GM19452 (cell line): Measurements from ENCODE around the gene PPP1R1B.
"Not testable (repeated sequence)": the region's sequence is repeated elsewhere in the genome, so short reads cannot be mapped to it uniquely, and the experiment has no call there.

Experiments
- ATAC-seq: cut with Tn5 transposase; IDR thresholded peaks from one replicate; pipeline ENCODE4 v1.9.1; 2021; ENCODE audit not compliant: unreplicated experiment

The PPP1R1B gene

DNA sequence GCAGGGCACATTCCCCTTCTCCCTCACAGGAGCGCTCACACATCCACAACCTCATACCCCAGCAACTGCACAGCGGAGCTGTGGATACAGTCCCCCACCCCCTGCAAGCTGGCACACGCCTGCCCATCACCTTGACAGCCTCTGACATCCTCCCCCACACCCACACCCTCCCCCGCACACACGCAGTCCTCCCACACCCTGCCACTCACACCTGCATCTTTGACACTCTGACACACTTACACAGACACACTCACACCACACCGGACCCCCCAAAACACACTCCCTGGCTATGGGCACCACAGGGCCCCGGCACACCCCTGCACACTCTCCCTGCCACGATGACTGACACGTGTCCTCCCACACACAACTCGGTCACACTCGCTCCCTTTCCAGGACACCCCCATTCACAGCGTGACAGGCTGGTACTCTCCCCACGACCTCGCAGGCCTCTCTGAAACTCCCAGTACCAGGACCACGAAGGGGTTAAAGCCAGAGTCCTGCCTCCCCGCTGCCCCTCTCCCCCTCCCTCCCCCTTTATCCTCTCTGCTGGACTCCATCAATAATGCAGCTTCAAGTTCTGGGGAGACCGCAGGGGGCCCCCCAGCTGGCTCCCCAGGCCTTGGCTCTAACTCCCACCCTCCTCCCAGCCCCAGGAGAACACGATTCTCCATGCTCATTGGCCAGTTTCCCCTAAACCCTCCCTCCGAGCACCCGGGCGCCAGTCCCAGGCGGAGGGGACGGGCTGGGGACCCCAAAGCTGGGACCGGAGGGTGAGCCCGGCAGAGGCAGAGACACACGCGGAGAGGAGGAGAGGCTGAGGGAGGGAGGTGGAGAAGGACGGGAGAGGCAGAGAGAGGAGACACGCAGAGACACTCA is at the start of gene PPP1R1B:
PPP1R1B (plus strand) TSS at position 782 of the 876 bp plus-strand sequence. CDS start 441 bp downstream, outside the sequence.
- ATAC-seq = no peak

GRCh38 chr17:39578272-39578671 is 48.5 kb upstream of the PPP1R1B start:
- no peak for ATAC-seq

- ATAC-seq = no peak
These were observed 47.3 kb upstream of the PPP1R1B start for GRCh38 chr17:39579318-39580081.

GRCh38 chr17:39580082-39580468 is 46.7 kb upstream of the PPP1R1B start:
- no peak for ATAC-seq

- no peak for ATAC-seq
These were observed 45.5 kb upstream of the PPP1R1B start for GRCh38 chr17:39581071-39581758.

GRCh38 chr17:39581759-39582085 is 45.0 kb upstream of the PPP1R1B start:
- no peak for ATAC-seq

DNA sequence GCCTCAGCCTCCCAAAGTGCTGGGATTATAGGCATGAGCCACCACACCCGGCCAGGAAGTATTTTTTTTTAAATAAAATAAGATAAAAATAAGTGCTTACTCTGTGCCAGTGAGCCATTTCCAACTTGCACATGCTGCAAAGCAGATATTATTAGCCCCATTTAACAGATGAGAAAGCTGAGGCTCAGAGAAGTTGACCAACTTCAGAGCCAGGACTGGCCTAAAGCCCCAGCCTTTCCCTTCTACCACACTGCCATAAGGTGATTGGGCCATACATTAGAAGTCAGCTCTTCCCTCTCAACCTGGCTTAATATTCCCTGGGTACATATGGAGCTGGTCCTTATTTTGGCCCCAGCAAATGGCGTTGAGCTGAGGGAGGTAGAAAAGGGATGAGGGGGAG is 44.1 kb upstream of the PPP1R1B start:
- ATAC-seq = no peak

DNA sequence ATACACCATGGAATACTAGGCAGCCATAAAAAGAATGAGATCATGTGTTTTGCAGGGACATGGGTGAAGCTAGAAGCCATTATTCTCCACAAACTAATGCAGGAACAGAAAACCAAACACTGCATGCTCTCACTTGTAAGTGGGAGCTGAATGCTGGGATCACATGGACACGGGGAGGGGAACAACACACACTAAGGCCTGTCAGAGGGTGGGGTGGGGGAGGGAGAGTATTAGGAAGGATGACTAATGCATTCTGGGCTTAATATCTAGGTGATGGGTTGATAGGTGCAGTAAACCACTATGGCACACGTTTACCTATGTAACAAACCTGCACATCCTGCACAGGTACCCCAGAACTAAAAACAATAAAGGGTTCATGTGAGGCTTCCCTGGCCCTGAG is 36.6 kb upstream of the PPP1R1B start:
- not testable (repeated sequence) for ATAC-seq

DNA sequence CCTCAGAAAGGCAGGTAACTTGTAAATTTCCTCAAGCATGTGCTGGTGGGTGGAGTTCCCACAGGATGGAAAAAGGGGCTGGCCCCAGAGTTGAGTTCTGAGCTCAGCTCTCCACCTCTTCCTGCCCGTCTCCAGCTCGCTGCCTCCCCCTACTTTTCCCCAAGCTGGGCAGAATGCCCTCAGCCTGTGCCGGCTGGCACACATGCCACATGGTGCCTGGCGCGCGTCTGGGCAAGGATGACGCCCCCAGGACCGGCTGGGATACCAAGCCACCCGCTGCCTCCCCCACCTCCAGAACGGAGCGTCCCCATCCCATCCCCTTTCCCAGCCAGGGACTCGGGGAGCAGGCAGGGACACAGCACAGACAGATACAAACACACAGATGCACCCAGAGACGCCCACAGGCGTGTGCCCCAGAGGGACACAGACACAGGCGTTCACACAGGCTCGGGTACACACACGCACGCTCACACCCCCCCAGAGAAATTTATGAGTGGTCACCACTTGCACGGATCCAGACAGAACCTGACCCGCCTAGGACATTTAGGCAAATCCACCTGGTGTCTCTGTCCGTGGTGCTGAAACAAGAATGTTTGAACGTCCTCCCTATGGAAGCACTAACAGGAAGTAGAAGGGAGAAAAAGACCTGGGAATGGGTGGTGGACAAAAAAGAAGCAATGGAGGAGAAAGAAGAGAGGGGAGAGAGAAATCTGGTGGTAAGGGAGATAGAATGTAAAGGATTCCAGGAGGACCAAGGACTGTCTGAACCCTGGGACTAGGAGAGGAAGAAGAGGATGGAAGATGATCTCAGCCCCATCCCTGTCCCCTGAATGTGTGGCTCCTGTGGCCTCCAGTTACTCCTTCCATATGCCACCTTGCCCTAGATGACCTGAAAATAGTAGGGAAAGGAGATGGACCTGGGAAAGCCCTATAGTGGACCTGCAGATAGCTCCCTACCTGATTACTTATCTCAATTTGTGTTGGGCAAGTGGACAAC is 34.5 kb upstream of the PPP1R1B start:
- no peak for ATAC-seq

DNA sequence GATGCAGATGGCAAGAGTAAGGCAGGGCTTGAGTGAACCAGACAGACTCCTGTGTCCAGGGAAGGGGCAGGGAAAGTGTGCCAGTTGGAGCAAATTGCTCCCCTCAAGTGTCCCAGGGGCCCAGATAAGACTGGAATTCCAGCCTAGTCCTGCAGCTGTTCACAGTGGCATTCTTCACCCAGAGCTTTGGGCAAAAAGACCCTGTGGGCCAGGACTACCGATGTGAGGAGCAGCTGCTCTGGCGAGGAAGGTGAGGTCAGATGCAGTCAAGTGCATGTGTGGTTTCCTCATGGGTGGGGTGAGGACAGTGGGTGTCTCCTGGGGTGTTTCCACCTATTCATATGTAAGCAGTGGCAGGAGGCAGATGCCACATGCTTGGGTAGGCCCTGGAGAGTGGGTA is 33.4 kb upstream of the PPP1R1B start:
- no peak for ATAC-seq

- ATAC-seq = no peak
These were observed 31.5 kb upstream of the PPP1R1B start for GRCh38 chr17:39595294-39595693.

DNA sequence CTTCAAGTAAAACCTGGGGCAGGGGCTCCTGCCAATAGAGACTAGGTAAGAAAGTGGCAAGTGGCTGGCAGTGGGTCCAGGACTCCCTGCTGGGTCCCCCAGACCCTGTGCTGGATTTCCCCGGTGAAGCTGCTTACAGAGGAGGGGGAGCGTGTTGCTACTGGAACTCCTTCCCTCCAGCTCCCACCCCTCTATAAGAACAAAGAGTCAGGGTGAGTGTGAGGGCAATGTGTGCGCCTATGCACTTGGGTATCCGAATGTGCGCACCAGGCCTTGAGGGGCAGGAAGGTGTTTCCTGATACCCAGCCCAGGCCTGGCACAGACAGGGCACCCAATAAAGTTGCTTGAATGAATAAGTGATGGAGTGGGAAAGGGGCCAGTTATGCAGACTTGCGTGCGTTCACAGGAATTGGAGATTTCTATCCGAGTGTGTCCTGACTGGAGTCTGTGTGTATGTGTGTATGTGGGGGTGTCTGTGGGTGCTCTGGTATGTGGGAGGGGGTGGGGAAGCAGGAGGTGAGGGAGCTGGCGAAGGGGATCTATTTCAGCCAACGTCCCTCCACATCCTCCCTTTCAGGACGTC is 30.7 kb upstream of the PPP1R1B start:
- ATAC-seq = no peak

DNA sequence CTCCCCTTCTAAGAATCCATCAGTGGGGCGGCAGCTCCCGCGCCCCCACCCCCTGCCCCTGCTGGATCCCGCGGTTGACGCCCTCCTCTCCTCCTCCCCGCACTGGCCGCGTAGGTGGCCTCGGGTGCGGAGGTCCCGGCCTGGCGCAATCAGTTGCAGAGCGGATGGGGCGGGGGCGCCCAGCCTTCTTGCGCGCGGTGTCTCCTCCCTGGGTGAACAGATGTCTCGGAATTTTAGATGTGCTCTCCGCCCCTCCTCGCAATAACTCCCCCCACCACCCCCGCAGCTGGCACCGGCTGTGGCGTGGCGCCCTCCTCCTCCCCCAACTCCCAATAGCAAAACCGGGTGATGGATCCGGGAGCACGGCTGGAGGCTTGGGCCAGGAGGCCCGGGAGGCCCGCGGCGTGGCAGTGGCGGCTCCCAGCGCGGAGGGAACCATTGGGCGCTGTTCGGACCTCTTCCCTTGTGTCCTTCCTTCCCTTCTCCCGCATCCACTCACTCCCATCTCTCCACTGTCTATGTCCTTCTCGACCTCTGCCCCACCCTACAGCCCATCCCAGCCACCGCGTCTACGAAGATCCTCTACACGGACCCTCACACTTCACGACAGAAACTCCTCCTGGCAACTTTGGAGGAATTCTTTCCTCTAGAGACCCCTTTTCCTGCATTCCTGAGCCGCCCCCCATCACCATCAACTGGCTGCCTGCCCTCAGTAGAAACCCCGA is 30.0 kb upstream of the PPP1R1B start:
- no peak for ATAC-seq

DNA sequence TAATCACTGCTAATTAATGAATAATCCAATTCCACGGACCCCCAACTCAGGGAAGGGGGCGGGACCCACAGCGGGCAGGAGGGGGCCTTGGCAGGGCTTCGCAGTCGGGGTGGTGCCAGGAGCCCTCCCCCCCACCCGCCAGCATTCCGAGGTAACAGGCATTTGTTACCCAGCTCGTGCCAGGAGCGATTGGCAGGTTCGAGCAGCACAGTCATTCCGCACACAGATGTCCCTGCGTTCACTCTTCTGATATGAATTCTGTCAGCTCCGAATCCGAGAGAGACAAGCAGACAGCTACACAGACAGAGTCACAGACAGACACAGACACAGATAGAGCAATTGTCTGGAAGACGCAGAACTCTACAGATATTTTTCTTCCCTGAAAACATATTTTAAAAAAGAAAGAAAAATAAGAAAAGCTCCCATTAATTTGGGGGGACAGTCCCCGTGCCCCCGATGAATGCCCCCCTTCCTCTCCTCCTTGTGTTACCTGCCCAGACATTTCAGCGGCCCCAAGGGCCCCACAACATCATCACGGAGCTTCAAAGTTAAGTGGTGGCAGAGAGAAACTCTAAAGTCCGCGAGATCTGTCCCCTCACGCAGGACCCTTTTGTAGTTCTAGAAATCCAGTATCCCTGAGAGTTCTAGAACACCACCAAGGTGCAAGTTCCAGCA is 29.2 kb upstream of the PPP1R1B start:
- ATAC-seq = no peak

- ATAC-seq = no peak
These were observed 28.7 kb upstream of the PPP1R1B start for GRCh38 chr17:39598047-39598481.

DNA sequence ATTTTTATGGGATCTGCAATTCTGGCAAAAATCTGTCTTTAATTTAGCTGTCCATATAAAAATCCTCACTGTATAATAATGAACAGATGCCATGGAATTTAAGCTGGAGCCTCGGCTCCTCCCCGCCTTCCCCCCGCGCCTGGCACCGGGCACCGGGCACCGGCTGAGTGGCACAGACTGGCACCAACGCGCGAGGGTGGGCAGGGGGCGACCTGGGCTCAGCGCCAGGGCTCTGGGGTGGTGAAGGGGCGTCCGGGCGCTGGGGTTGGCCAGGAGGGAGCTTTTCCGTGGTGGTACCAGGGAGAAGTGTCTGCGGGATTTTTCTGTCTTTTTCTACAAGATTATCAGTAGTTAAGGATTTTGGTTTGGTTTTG is 28.1 kb upstream of the PPP1R1B start:
- ATAC-seq = no peak

GRCh38 chr17:39599004-39599664 is 27.6 kb upstream of the PPP1R1B start:
- no peak for ATAC-seq

DNA sequence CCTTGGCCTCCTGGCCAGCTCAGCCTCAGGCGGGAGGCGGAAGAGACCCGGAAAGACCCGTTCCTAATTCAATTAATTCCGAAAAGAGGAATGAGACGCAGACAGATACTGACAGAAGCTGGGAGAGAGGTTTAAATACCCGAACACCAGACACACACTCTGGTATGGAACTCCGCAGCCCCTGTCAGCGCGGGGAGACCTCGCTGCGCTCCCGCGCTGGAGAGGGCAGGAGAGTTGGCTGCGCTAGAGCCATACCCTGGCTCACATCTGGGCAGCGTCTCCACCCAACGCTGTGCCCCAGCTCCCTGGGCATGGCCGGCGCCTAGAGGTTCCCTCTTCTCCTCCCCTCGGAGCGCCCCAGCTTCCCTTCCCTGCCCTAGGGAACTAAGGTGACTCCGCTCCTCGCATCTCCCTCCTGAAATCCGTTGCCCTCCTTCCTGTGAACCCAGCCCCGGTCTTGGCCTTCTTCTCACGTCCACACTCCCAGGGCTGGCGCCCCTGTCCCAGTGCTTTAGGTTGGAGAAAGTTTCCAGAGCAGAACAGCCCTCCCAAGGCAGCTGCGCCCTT is 27.0 kb upstream of the PPP1R1B start:
- no peak for ATAC-seq
